IMR-90 (cell line): ENCODE data around the gene RIMBP2. TPM values are rescaled to one million over a fixed set of nuclear protein-coding genes. Genes with fewer than 3 reads are reported as not detected.
"Not testable (repeated sequence)": the region's sequence is repeated elsewhere in the genome, so short reads cannot be mapped to it uniquely, and the experiment has no call there.

Experiments used
- ATAC-seq: fragments of 200-7000 bp; cut with Tn5 transposase; 2 replicates; pipeline ENCODE4 v1.9.1; 2020; ENCODE audit warnings: low read depth, mild to moderate bottlenecking, moderate library complexity
- BruUV-seq: library from RNA; stranded (reverse); fragments of 400-500 nt; replicated peaks from 2 replicates; lab custom pipeline; 2021; lab: Mats Ljungman, UMichigan
- CTCF ChIA-PET: fragments of 300-600 bp; formaldehyde crosslinking; extraction: SDS; loops from one replicate; lab custom pipeline; 2021; ENCODE audit warnings: antibody characterized with exemption; lab: Yijun Ruan, JAX
- POLR2A ChIA-PET: fragments of 300-600 bp; sonication (Branson Sonifier 250); formaldehyde crosslinking; loops from one replicate; lab custom pipeline; 2022; ENCODE audit warnings: antibody characterized with exemption; ENCODE audit not compliant: unreplicated experiment; lab: Charles Lee
- DNase-seq: peaks from one replicate; pipeline ENCODE4 v3.0.0; 2013
- H2AFZ ChIP-seq: replicated peaks from 2 replicates; pipeline ENCODE3; 2013; ENCODE audit warnings: low read length, mild to moderate bottlenecking; ENCODE audit not compliant: poor library complexity
- H2AK5ac ChIP-seq: 2 replicates; pipeline ENCODE4 v1.6.1; 2013; ENCODE audit warnings: low read depth, low read length, inconsistent platforms
- H2AK9ac ChIP-seq: replicated peaks from 2 replicates; pipeline ENCODE3; 2013; ENCODE audit warnings: mild to moderate bottlenecking, low read depth, low read length, moderate library complexity; ENCODE audit not compliant: poor library complexity
- H2BK120ac ChIP-seq: 2 replicates; pipeline ENCODE4 v1.6.1; 2013; ENCODE audit warnings: low read depth, low read length, inconsistent platforms
- H2BK15ac ChIP-seq: 3 replicates; pipeline ENCODE4 v1.6.1; 2013; ENCODE audit warnings: low read depth, low read length, inconsistent platforms
- H2BK20ac ChIP-seq: 2 replicates; pipeline ENCODE4 v1.6.1; 2013; ENCODE audit warnings: low read depth, mild to moderate bottlenecking, inconsistent platforms, low read length, moderate library complexity
- H2BK5ac ChIP-seq: 2 replicates; pipeline ENCODE4 v1.6.1; 2013; ENCODE audit warnings: mild to moderate bottlenecking, low read depth, low read length, inconsistent platforms; ENCODE audit not compliant: poor library complexity, severe bottlenecking
- H3K14ac ChIP-seq: replicated peaks from 2 replicates; pipeline ENCODE4 v1.6.1; 2013; ENCODE audit warnings: low read depth, low read length, inconsistent platforms
- H3K18ac ChIP-seq: 2 replicates; pipeline ENCODE4 v1.6.1; 2013; ENCODE audit warnings: low read depth, low read length, control low read depth
- H3K23ac ChIP-seq: 2 replicates; pipeline ENCODE4 v1.6.1; 2013; ENCODE audit warnings: low read depth, low read length, inconsistent platforms
- H3K27ac ChIP-seq: 2 replicates; pipeline ENCODE4 v1.5.1; 2013; ENCODE audit warnings: mild to moderate bottlenecking, control low read depth, low read length; ENCODE audit not compliant: insufficient read depth
- H3K27me3 ChIP-seq: 2 replicates; pipeline ENCODE4 v1.6.1; 2013; ENCODE audit warnings: low read length; ENCODE audit not compliant: control insufficient read depth, insufficient read depth
- H3K36me3 ChIP-seq: 2 replicates; pipeline ENCODE4 v1.6.1; 2013; ENCODE audit warnings: low read length, mixed read lengths; ENCODE audit not compliant: control insufficient read depth, insufficient read depth
- H3K4ac ChIP-seq: 2 replicates; pipeline ENCODE4 v1.6.1; 2013; ENCODE audit warnings: low read depth, low read length, inconsistent platforms
- H3K4me1 ChIP-seq: 2 replicates; pipeline ENCODE4 v1.6.1; 2013; ENCODE audit warnings: low read length, mixed read lengths; ENCODE audit not compliant: control insufficient read depth, insufficient read depth
- H3K4me2 ChIP-seq: 2 replicates; pipeline ENCODE4 v1.6.1; 2013; ENCODE audit warnings: low read depth, mild to moderate bottlenecking, control low read depth, low read length, moderate library complexity
- H3K4me3 ChIP-seq: 2 replicates; pipeline ENCODE4 v1.5.1; 2013; ENCODE audit warnings: low read depth, mild to moderate bottlenecking, control low read depth, low read length, moderate library complexity; ENCODE audit not compliant: insufficient read depth
- H3K56ac ChIP-seq: 2 replicates; pipeline ENCODE4 v1.6.1; 2013; ENCODE audit warnings: low read length, inconsistent platforms; ENCODE audit not compliant: insufficient read depth; ENCODE audit errors: extremely low read depth
- H3K79me1 ChIP-seq, 2 experiments: 2 replicates each; pipeline ENCODE4 v1.6.1; 2013; ENCODE audit warnings: low read length in 2 of 2, inconsistent platforms in 1 of 2, low read depth in 1 of 2
- H3K9ac ChIP-seq: 2 replicates; pipeline ENCODE4 v1.6.1; 2013; ENCODE audit warnings: low read depth, low read length, control low read depth
- H3K9me1 ChIP-seq: 2 replicates; pipeline ENCODE4 v1.6.1; 2013; ENCODE audit warnings: low read length, inconsistent platforms; ENCODE audit not compliant: insufficient read depth
- H3K9me3 ChIP-seq: 2 replicates; pipeline ENCODE4 v1.6.1; 2013; ENCODE audit warnings: low read length; ENCODE audit not compliant: control insufficient read depth, insufficient read depth
- H4K20me1 ChIP-seq: 2 replicates; pipeline ENCODE4 v1.6.1; 2013; ENCODE audit warnings: low read length, inconsistent platforms; ENCODE audit not compliant: insufficient read depth
- H4K5ac ChIP-seq: 2 replicates; pipeline ENCODE4 v1.6.1; 2013; ENCODE audit warnings: mild to moderate bottlenecking, low read depth, low read length, control low read depth
- H4K8ac ChIP-seq, 2 experiments: 2 replicates each; pipeline ENCODE4 v1.6.1; 2013; ENCODE audit warnings: low read depth in 2 of 2, low read length in 2 of 2, control low read depth in 1 of 2, inconsistent platforms in 1 of 2
- H4K91ac ChIP-seq: 2 replicates; pipeline ENCODE4 v1.6.1; 2013; ENCODE audit warnings: low read depth, low read length, inconsistent platforms; ENCODE audit not compliant: insufficient read depth
- WGBS, 2 experiments: methylation state at CpG; one replicate each; pipeline versions ENCODE4 v1.1.5 to v1.1.7; 2013; ENCODE audit warnings: missing lambda C conversion rate in 2 of 2; ENCODE audit not compliant: insufficient read length in 1 of 2; ENCODE audit errors: extremely low coverage in 2 of 2; 5-methylcytosine and 5-hydroxymethylcytosine counted together
- dilution Hi-C: fragments of 300-500 bp; cut with HindIII; formaldehyde crosslinking; loops from one replicate; pipeline ENCODE4 v1.14.3; 2018; ENCODE audit warnings: low sequenced_read_pairs; ENCODE audit not compliant: unreplicated experiment
- in situ Hi-C: fragments of 300-500 bp; cut with MboI; formaldehyde crosslinking; loops from 3 replicates; pipeline ENCODE4 v1.14.3; 2019; ENCODE audit warnings: low sequenced_read_pairs, inconsistent platforms, mixed read lengths
- intact Hi-C: fragments of 100-400 bp; cut with micrococcal nuclease; formaldehyde crosslinking; loops from 2 replicates; pipeline ENCODE4 v1.10.0; 2022
- polyA plus RNA-seq, 3 experiments: library from polyadenylated mRNA; depleted of rRNA; stranded (reverse); fragments of >200 nt; gene quantifications; 2 replicates each; pipeline ENCODE4 v1.2.3, GENCODE V29; 2012; ENCODE audit warnings: low replicate concordance in 1 of 3
- total RNA-seq: library from RNA; depleted of rRNA; stranded (reverse); fragments of >200 nt; gene quantifications from 2 replicates; pipeline ENCODE4 v1.2.3, GENCODE V29; 2012

Gene RIMBP2
- total and polyA plus RNA-seq, 2 of the 4 experiments (the other 2 are of a cell fraction): not detected

DNA sequence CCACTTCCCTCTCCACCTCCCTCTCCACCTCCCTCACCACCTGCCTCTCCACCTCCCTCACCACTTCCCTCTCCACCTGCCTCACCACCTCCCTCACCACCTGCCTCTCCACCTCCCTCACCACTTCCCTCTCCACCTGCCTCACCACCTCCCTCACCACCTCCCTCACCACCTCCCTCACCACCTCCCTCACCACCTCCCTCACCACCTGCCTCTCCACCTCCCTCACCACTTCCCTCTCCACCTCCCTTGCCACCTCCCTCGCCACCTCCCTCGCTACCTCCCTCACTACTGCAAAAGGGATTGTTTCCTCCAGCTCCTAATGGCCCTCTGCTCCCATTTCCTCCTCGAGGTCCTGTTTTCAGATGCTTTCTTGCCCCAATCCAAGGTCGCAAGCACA lies 69.9 kb downstream of the RIMBP2 start:
- dilution Hi-C loops, H3K9ac ChIP-seq, H4K8ac ChIP-seq, CTCF ChIA-PET, H2AK9ac ChIP-seq, H3K56ac ChIP-seq, H4K5ac ChIP-seq, H3K36me3 ChIP-seq, DNase-seq, H3K27me3 ChIP-seq, H2AFZ ChIP-seq, H3K79me1 ChIP-seq, H2BK20ac ChIP-seq, H3K27ac ChIP-seq, H2AK5ac ChIP-seq, ATAC-seq, H3K4me3 ChIP-seq, intact Hi-C loops, H2BK5ac ChIP-seq, H2BK15ac ChIP-seq, BruUV-seq, POLR2A ChIA-PET, H3K9me1 ChIP-seq, H4K91ac ChIP-seq, H4K20me1 ChIP-seq, H3K4ac ChIP-seq, in situ Hi-C loops, H3K4me2 ChIP-seq, H3K4me1 ChIP-seq, H2BK120ac ChIP-seq, H3K18ac ChIP-seq, H3K14ac ChIP-seq, H3K23ac ChIP-seq: not testable (repeated sequence)
- 0% methylated on average over 1 of the region's 4 CpGs; no CpG with 5 or more reads in 1 of the 2 experiments for WGBS, 2 experiments
- H3K9me3 ChIP-seq: peaks cover 55% of the 10 kb centered on the region
